Measurements from ENCODE around the gene FMN1. TPM values are rescaled to one million over a fixed set of nuclear protein-coding genes. Genes with fewer than 3 reads are reported as not detected.

Gene FMN1
- total RNA-seq, 1 donor from 2014 or later: 4.3 TPM

GRCh38 chr15:32750979-32751378 lies 443.5 kb downstream of the FMN1 start:
- no peak overlapping the region for H3K4me3 ChIP-seq (ENCODE audit: low read depth, low read length)
- no peak for DNase-seq (ENCODE audit: low read depth)
- TF ChIP-seq CTCF (conservative IDR thresholded peaks at IDR 0.05; ENCODE audit: low read depth, low read length): no peak

- TF ChIP-seq CTCF (conservative IDR thresholded peaks at IDR 0.05; ENCODE audit: low read depth, low read length): no peak
- H3K4me3 ChIP-seq (ENCODE audit: low read depth, low read length): no peak overlapping the region
- DNase-seq (ENCODE audit: low read depth): no peak
Observed at GRCh38 chr15:32747921-32748342, 446.6 kb downstream of the FMN1 start.

GRCh38 chr15:32746116-32746857 lies 448.2 kb downstream of the FMN1 start:
- DNase-seq (ENCODE audit: low read depth): no peak
- no peak for TF ChIP-seq CTCF (conservative IDR thresholded peaks at IDR 0.05; ENCODE audit: low read depth, low read length)
- no peak overlapping the region for H3K4me3 ChIP-seq (ENCODE audit: low read depth, low read length)

- no peak for TF ChIP-seq CTCF (conservative IDR thresholded peaks at IDR 0.05; ENCODE audit: low read depth, low read length)
- H3K4me3 ChIP-seq (ENCODE audit: low read depth, low read length): no peak overlapping the region
- no peak for DNase-seq (ENCODE audit: low read depth)
Observed at GRCh38 chr15:32743411-32744140, 450.9 kb downstream of the FMN1 start.

- H3K4me3 ChIP-seq (ENCODE audit: low read depth, low read length): no peak overlapping the region
- no peak for TF ChIP-seq CTCF (conservative IDR thresholded peaks at IDR 0.05; ENCODE audit: low read depth, low read length)
- DNase-seq (ENCODE audit: low read depth): no peak
Observed at GRCh38 chr15:32739522-32740063, 454.9 kb downstream of the FMN1 start.

GRCh38 chr15:32738666-32739065 lies 455.8 kb downstream of the FMN1 start:
- H3K4me3 ChIP-seq (ENCODE audit: low read depth, low read length): no peak overlapping the region
- DNase-seq (ENCODE audit: low read depth): no peak
- no peak for TF ChIP-seq CTCF (conservative IDR thresholded peaks at IDR 0.05; ENCODE audit: low read depth, low read length)
